GM13977 (cell line): ENCODE measurements around the gene MYOF.

Experiments used
- DNase-seq: peaks from one replicate; pipeline ENCODE4 v3.0.0; 2012; ENCODE audit warnings: low spot score
- CTCF ChIP-seq: IDR thresholded peaks from 2 replicates; pipeline ENCODE4 v1.5.1; 2012; ENCODE audit warnings: mild to moderate bottlenecking, control low read depth; ENCODE audit not compliant: insufficient read depth; ENCODE audit errors: extremely low read depth, missing control alignments
- in situ Hi-C: fragments of 300-500 bp; cut with MboI; formaldehyde crosslinking; loops from one replicate; pipeline ENCODE4 v1.12.0; 2022; ENCODE audit warnings: low sequenced_read_pairs, low pct_unique_long_range_greater_than_20kb, mixed read lengths, inconsistent platforms; ENCODE audit not compliant: unreplicated experiment

Gene MYOF

DNA sequence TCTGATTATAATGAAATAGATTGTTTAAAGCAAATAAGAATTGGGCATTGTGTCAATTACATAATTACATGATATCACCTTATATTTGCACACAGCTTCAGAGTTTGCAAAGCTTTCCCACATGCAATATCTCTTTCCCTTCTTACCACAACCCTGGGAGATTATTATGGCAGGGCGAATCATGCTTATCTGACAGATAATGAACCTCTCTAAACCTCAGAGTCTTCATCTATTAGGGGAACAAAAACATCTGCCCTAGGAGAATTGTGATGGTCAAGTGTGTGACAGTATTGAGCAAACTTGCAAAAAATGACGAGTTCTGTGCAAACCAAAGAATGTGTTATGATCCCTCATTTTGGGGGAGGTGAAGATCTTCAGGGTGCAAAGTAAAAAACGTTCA, 90.0 kb downstream of the MYOF start:
- no peak for DNase-seq
- in situ Hi-C loops = no loop called here
- TF ChIP-seq CTCF = no peak

DNA sequence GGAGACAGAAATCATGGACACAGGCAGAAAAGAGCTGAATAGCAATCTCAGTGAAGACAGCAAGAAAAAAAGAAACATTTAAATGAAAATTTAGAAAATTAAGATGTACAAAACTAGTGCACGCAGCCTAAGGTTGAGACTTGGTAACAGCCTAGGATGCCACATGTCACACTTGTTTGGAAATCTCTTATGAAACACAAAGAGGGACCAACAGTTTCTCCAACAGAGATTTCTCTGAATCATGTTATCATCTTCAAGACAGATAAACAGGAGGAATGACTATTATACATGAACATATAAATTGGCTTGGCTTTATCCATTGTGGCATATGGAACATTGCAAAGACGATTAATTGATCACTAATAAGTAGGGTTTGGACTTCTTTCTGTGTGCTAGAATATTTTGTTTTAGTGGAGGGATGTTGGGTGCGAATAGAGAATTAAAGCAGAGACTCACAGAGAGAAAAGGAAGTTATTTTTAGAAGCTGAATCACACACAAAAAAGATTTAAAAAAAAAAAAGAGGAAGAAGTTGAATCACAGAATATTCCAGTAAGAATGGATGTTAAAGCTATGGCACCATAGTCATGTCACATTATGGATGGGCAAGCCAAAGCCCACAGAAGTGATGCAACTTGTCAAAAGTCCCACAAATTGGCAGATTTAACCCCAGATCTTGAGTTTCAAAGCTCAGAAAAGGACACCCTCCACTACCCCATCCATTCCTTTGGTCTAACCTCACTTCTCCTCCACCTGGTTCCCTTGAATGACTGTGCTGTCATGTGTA, 91.6 kb downstream of the MYOF start:
- no peak for TF ChIP-seq CTCF
- in situ Hi-C loops = no loop called here
- DNase-seq = no peak

- no peak for DNase-seq
- in situ Hi-C loops = loop anchor here (10.0 kb wide), 1 partner anchor 88 kb away; no protein-coding TSS in a partner anchor
- TF ChIP-seq CTCF = no peak
These were observed 95.3 kb downstream of the MYOF start for GRCh38 chr10:93386631-93387369.

DNA sequence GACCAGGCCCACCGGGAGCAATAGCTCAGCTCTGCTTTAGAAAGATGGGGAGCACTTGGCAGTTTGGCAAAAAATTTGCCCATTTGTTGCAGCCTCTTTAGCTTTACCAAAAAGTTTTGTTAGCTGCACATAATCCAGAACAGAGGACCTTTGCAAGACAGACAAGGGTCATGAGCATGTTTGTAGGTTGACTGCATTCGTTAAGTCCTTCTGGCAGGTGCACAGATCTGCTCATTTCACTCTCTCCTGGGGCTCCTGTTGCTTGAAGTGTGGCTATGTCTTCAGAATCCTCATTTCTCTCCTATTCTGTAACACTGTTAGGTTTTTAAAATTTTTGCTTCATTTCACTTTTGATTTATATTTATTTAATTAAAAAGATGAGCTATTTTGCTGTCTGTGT, 96.8 kb downstream of the MYOF start:
- no peak for DNase-seq
- in situ Hi-C loops = loop anchor here (10.0 kb wide), 1 partner anchor 89 kb away; no protein-coding TSS in a partner anchor
- no peak for TF ChIP-seq CTCF

GRCh38 chr10:93384006-93384405, 98.1 kb downstream of the MYOF start:
- in situ Hi-C loops = loop anchor here (10.0 kb wide), 1 partner anchor 91 kb away; no protein-coding TSS in a partner anchor
- no peak for TF ChIP-seq CTCF
- DNase-seq = no peak

DNA sequence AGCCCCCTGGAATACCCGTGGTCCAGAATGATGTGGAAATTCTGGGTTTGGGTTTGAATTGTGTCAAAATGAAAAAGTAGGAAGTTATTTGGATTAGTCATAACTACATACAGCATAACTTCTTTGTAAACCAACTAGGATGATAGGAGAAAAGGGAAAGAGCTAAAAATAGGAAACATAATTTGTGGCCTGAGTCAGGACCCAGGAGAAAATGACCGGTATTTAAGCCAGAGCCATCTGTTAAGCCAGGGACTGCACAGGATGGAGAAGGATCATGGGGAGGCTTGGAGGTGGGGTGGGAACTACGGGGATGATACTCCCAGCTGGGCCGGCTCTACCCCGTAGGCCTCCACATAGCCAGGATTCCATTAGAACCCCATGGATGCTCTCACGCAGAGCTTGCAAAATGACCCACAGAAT, 98.6 kb downstream of the MYOF start:
- in situ Hi-C loops = loop anchor here (10.0 kb wide), 1 partner anchor 91 kb away; no protein-coding TSS in a partner anchor
- DNase-seq = no peak
- no peak for TF ChIP-seq CTCF
